Effector memory CD4-positive, alpha-beta T cell (primary cell): Measurements from ENCODE around the gene DDI2.
"Not testable (repeated sequence)": the region's sequence is repeated elsewhere in the genome, so short reads cannot be mapped to it uniquely, and the experiment has no call there.

Source experiments
- DNase-seq, 3 donors: peaks; one replicate each; pipeline ENCODE4 v3.0.0-alpha.2; 2020
- H3K27ac ChIP-seq: 2 replicates; pipeline ENCODE4 v1.7.0; 2013; ENCODE audit warnings: mild to moderate bottlenecking, low read length, moderate library complexity; ENCODE audit not compliant: insufficient read depth, poor library complexity, severe bottlenecking
- H3K27me3 ChIP-seq: replicated peaks from 2 replicates; pipeline ENCODE4 v1.7.0; 2013; ENCODE audit warnings: mild to moderate bottlenecking, low read length; ENCODE audit not compliant: insufficient read depth, control insufficient read depth, poor library complexity, severe bottlenecking
- H3K36me3 ChIP-seq: 2 replicates; pipeline ENCODE4 v1.7.0; 2013; ENCODE audit warnings: mild to moderate bottlenecking, low read length, moderate library complexity; ENCODE audit not compliant: control insufficient read depth, insufficient read depth
- H3K4me1 ChIP-seq: 2 replicates; pipeline ENCODE4 v1.7.0; 2013; ENCODE audit warnings: low read length, mild to moderate bottlenecking; ENCODE audit not compliant: control insufficient read depth, insufficient read depth, poor library complexity, severe bottlenecking
- H3K4me3 ChIP-seq: 2 replicates; pipeline ENCODE4 v1.7.0; 2013; ENCODE audit warnings: low read length, low read depth, mild to moderate bottlenecking; ENCODE audit not compliant: insufficient read depth, poor library complexity, severe bottlenecking
- H3K9me3 ChIP-seq: 2 replicates; pipeline ENCODE4 v1.7.0; 2013; ENCODE audit warnings: mild to moderate bottlenecking, low read length, moderate library complexity; ENCODE audit not compliant: control insufficient read depth

The DDI2 gene

DNA sequence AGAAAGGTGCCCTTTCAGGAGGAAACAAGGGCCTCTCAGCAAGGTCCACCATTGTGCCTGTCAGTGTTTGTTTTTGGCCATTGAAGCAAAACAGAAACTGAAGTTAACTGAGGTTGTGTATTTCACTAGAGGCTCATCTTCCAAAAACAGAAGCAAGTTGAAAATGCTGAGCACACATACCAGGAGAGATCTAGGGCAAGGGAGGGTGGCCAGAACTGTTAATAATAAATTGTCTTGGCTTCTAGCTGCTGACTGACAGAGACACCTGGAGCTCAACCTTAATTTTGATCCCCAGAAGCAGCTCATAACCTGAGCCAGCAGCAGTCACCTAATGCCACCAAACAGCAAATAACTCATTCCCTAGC is 37.6 kb upstream of the DDI2 start:
- H3K9me3 ChIP-seq, result no peaks in the 10 kb centered on the region
- H3K27ac ChIP-seq, result peak overlapping the region; percentile 55
- H3K36me3 ChIP-seq, result no peaks in the 10 kb centered on the region
- H3K4me3 ChIP-seq, result no peak overlapping the region
- no peaks in the 10 kb centered on the region for H3K27me3 ChIP-seq
- no peak for DNase-seq
- peaks cover 33% of the 10 kb centered on the region for H3K4me1 ChIP-seq

DNA sequence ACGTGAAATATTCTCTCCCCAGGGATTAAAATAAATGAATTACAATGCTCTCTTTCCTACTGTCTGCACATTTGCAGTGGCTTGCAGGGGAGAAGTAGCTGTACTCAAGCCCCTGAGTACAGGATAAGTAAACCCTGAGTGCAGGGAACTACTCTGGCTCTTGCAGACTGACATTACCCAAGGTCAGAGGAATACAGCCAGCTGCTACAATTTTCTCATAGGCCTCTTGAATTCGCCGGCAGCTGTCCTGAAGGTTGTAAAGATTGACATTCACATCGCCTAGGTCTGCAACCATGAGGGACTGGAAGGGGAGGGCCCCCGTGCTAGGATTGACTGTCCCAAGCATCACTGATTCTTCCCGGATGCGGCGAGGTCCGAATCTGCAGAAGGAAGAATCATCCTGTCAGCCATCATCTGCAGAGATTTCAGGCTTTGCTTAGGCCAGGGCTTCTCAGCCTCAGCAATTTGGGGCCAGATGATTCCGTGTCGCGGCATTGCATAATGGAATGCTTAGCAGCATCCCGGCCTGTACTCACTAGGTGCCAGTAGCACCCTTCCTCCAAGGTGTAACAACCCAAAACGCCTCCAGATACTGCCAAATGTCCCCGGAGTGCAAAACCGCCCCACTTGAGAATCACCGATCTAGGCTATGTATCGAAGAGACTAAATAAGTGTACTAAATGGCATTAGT is 34.1 kb upstream of the DDI2 start:
- H3K27ac ChIP-seq, result no peak overlapping the region
- no peak overlapping the region for H3K4me3 ChIP-seq
- peaks cover 3% of the 10 kb centered on the region for H3K36me3 ChIP-seq
- DNase-seq, result no peak
- no peaks in the 10 kb centered on the region for H3K27me3 ChIP-seq
- H3K9me3 ChIP-seq, result no peaks in the 10 kb centered on the region
- peaks cover 28% of the 10 kb centered on the region for H3K4me1 ChIP-seq

DNA sequence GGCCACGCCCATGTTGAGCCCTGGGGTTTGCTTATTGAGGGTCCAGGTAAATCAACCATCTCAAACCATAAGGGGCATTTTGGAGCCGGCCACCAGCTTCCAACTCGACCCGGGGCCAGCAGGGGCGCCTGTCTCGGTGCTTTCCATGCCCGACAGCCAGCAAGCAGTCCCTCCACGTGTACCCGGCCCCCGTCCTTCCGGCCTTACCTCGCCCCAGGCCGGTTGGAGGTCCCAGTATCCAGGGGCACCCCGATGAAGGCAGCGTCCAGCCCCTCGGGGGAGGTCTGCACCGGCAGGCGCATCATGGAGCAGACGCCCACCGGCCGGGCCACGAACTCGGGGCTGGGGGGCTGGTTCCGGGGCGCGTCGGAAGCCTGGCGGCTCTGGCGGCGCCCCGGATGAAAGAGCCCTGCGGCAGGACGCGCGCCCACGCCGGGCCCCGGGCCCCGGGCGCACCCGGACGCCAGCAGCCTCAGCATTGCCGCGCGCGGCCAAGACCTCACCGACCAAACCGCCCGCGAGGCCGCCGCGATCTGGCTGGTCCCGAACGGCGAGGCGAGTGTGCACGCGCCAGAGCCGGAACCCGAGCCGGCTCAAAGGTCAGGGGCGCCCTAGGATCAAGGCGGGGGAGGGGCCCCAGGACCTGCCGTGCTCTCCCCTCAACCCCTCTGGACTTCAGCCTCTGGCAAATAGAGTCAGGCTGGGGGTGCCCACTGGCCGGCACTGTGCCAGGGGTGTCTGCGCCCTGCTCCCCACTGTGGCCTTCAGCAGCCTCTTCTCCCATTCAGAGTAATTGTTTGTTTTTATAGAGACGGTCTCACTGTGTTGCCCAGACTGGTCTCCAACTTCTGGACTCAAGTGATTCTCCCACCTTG is 32.5 kb upstream of the DDI2 start, which contains the start of gene AGMAT:
TSS of gene AGMAT (minus strand) at position 563 of the 875 bp plus-strand sequence. CDS start at position 479, 84 bp downstream.
- Histone ChIP-seq H3K9me3 (no peaks in the 10 kb centered on the region), H3K27me3 (no peaks in the 10 kb centered on the region), H3K4me3 (peak within 1 kb of the TSS; percentile 71), H3K27ac (peak within 1 kb of the TSS; percentile 53), H3K4me1 (peaks cover 15% of the 10 kb centered on the region), H3K36me3 (peaks cover 3% of the 10 kb centered on the region)
- DNase-seq, result peak; percentile 7 to 16 (median 11)

DNA sequence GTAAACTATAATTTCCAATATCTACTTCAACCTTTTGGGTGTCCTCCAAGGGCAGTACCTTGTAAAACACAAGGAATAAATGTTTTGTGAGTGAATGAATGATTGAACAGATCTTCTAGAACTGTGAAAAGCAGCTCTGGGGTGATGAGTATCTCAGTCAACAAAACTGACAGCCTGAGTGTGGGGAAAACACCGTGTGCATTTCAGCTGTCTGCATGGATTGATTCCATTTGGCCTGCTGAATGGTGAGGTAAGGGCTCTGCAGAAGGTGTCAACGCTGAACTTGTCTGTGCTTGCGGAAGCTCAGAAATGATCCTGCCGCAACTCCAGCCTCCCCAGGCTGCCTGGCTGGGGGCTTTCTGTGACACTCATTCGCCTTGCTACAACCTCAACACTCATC is 25.0 kb upstream of the DDI2 start:
- DNase-seq, result no peak
- no peak overlapping the region for H3K4me3 ChIP-seq
- H3K9me3 ChIP-seq, result no peaks in the 10 kb centered on the region
- H3K36me3 ChIP-seq, result peaks cover 2% of the 10 kb centered on the region
- no peaks in the 10 kb centered on the region for H3K27me3 ChIP-seq
- no peaks in the 10 kb centered on the region for H3K4me1 ChIP-seq
- H3K27ac ChIP-seq, result no peak overlapping the region

DNA sequence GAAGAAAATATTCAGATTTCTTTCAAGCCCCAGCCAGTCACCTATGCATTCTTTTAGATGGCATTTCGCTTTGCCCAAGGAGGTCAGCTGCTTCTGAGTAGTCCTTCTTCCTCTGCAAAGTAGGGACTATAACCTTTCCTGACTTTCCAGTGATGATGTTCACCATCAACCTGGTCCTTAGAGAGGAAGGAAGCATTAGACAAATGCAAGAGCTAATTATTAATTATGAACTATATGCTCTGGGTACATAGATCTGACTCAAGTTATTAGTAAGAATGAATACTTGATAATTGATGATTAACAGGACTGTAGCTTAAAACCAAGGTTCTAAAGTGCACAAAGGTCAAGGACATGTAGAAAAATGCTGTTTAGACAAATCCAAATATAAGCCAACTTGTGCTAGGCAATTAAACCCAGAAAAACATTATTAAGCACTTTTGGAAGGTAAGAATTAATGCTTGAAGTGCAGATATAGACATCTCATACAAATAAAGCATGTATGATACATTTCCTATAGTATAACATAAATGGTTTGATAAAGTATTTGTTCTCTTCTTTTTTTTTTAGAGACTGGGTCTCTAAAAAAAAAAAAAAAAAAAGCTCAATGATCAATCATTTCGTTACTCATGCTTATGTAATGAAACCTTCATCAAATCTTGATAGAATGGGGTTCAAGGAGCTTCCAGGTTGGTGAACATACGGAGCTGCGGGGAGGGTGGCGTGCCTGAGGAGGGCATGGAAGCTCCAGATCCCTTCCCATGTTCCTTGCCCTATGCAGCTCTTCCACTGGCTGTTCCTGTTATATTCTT is 21.2 kb upstream of the DDI2 start:
- Histone ChIP-seq H3K36me3 (no peaks in the 10 kb centered on the region), H3K4me1 (no peaks in the 10 kb centered on the region), H3K27me3 (no peaks in the 10 kb centered on the region), H3K9me3 (no peaks in the 10 kb centered on the region), H3K4me3 (no peak overlapping the region), H3K27ac (no peak overlapping the region)
- DNase-seq, result no peak

DNA sequence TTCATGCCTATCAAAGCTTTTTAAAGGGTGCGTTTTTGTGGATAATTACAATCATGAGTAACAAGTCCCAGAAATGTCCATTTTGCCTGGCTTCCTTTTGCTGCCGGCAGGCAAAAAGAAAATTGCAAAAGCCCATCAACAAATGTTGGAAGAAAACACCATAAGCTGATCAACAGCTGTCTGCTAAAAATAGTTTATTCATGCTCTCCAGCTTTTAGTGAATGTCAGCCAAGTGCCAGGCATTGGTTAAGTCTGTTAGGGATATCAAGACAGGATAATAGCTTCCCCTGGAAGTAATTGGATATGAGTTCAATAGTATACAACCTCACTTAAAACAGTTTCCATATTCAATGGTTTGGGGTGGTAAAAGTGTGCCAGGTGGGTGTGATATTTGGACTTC is 18.8 kb upstream of the DDI2 start:
- Histone ChIP-seq H3K4me1 (peaks cover 5% of the 10 kb centered on the region), H3K9me3 (no peaks in the 10 kb centered on the region), H3K27ac (no peak overlapping the region), H3K36me3 (no peaks in the 10 kb centered on the region), H3K4me3 (no peak overlapping the region), H3K27me3 (no peaks in the 10 kb centered on the region)
- DNase-seq, result no peak

DNA sequence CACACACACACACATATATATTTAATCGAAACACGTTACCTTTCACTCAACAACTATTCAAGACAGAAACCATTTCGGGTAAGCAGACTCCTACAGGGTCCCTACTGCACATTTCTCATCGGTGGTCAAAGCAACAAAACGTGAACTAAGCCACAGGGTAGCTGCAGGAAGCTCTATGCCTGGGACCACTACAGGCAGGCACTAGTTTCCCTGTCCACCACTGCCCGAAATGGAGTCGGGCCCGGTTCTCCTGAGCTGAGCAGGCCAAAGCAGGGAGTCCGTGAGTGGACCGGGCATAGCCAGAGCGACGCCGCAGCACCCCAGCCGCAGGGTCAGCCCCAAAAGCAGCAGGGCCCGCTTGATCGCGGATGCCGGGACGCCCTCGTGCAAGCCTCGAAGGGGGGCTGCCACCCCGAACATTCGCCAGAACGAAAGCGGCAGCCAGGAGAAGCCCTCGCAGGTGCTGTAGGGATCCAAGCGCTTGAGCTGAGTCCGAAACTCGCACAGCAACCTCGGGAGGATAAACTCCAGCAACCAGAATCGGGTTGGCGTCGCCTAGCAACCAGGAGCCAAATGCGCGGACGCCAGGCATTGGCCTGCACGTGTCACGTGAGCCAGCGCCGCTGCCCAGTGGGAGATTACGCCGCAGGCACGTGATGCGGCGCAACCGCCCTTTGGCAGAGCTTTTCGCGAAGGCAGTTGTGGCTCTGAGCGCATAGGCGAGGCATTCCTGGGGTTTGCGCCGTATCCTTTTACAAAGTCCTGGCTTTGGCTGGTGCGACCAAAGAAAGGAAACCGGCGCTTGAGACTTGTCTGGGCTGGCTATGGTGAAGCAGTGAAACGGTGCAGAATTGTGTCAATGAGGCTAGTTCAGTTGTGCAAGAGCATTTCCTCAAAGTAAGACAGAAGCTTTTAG is 13.9 kb upstream of the DDI2 start:
- Histone ChIP-seq H3K36me3 (no peaks in the 10 kb centered on the region), H3K27me3 (no peaks in the 10 kb centered on the region), H3K4me3 (peak overlapping the region; percentile 82), H3K9me3 (no peaks in the 10 kb centered on the region), H3K27ac (peak overlapping the region; percentile 67), H3K4me1 (peaks cover 8% of the 10 kb centered on the region)
- peak; percentile 81 to 91 (median 85) for DNase-seq

DNA sequence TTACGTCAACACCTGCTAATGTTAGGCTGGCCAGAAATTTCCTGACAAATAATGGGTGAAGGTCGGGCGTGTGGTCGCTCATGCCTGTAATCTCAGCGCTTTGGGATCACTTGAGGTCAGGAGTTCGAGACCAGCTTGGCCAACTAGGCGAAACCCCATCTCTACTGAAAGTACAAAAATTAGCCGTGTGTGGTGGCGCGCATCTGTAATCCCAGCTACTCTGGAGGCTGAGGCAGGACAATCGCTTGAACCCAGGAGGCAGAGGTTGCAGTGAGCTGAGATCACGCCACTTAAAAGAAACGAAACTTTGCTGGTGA is 13.3 kb upstream of the DDI2 start:
- H3K4me1 ChIP-seq, H3K36me3 ChIP-seq, H3K27me3 ChIP-seq, DNase-seq, H3K9me3 ChIP-seq: not testable (repeated sequence)
- Histone ChIP-seq H3K4me3 (peak overlapping the region; percentile 82), H3K27ac (peak overlapping the region; percentile 46)

DNA sequence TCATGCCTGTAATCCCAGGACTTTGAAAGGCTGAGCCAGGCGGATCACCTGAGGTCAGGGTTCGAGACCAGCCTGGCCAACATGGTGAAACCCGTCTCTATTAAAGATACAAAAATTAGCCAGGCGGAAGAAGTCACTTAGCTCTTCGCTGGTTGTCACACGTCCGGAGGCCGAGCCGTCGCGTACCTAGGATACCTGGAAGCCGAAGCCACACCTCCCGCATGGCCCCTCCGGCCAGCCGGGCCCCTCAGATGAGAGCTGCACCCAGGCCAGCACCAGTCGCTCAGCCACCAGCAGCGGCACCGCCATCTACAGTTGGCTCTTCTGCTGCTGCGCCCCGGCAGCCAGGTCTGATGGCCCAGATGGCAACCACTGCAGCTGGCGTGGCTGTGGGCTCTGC is 12.9 kb upstream of the DDI2 start:
- H3K4me1 ChIP-seq, DNase-seq, H3K36me3 ChIP-seq, H3K27ac ChIP-seq, H3K4me3 ChIP-seq, H3K27me3 ChIP-seq, H3K9me3 ChIP-seq: not testable (repeated sequence)
